ENCODE data around the gene ITGA6.

DNA sequence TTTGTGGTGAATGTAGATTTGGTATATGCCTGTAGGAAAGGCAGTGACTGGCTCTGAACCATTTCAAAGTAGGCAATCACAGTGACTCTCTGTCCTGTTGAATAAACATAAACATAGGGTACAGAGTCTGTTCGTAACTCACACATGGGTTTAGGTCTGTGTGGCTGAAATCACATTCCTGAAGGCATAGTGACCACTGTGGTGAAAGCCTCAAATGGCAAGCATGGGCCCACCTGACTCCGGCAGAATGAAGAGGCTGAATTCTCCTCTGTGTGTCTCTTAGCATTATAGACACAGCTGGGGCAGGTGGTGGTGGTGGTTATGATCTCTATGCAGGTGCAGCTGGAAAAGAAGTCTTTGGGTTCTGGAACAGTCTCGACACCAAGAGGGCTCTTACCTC lies 61.2 kb downstream of the ITGA6 start:
- no peak for TF ChIP-seq EZH2 (IDR thresholded peaks at IDR 0.05; ENCODE audit: insufficient read depth, low read length)
- TF ChIP-seq, protein P1, sequence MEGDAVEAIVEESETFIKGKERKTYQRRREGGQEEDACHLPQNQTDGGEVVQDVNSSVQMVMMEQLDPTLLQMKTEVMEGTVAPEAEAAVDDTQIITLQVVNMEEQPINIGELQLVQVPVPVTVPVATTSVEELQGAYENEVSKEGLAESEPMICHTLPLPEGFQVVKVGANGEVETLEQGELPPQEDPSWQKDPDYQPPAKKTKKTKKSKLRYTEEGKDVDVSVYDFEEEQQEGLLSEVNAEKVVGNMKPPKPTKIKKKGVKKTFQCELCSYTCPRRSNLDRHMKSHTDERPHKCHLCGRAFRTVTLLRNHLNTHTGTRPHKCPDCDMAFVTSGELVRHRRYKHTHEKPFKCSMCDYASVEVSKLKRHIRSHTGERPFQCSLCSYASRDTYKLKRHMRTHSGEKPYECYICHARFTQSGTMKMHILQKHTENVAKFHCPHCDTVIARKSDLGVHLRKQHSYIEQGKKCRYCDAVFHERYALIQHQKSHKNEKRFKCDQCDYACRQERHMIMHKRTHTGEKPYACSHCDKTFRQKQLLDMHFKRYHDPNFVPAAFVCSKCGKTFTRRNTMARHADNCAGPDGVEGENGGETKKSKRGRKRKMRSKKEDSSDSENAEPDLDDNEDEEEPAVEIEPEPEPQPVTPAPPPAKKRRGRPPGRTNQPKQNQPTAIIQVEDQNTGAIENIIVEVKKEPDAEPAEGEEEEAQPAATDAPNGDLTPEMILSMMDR (IDR thresholded peaks at IDR 0.05; ENCODE audit: insufficient read depth, low read depth, low read length): no peak

Measured in astrocyte (in vitro differentiated cells and primary cell).